Measurements from ENCODE around the gene VIPAS39.

GRCh38 chr14:77439861-77440260 is 17.5 kb downstream of the VIPAS39 start:
- TF ChIP-seq, protein P1, sequence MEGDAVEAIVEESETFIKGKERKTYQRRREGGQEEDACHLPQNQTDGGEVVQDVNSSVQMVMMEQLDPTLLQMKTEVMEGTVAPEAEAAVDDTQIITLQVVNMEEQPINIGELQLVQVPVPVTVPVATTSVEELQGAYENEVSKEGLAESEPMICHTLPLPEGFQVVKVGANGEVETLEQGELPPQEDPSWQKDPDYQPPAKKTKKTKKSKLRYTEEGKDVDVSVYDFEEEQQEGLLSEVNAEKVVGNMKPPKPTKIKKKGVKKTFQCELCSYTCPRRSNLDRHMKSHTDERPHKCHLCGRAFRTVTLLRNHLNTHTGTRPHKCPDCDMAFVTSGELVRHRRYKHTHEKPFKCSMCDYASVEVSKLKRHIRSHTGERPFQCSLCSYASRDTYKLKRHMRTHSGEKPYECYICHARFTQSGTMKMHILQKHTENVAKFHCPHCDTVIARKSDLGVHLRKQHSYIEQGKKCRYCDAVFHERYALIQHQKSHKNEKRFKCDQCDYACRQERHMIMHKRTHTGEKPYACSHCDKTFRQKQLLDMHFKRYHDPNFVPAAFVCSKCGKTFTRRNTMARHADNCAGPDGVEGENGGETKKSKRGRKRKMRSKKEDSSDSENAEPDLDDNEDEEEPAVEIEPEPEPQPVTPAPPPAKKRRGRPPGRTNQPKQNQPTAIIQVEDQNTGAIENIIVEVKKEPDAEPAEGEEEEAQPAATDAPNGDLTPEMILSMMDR (conservative IDR thresholded peaks at IDR 0.05; ENCODE audit: low read depth, low read length): no peak
- TF ChIP-seq EZH2 (IDR thresholded peaks at IDR 0.05; ENCODE audit: borderline replicate concordance, low read depth, low read length, poor library complexity, severe bottlenecking): no peak

Measured in A673 (cell line).